LNCaP clone FGC (cell line): Measurements from ENCODE around the gene DMRTC2.
A peak's percentile ranks its signal among the peaks of the same experiment; 100 is the strongest.
"Not testable (repeated sequence)": the region's sequence is repeated elsewhere in the genome, so short reads cannot be mapped to it uniquely, and the experiment has no call there.

Source experiments
- DNase-seq: peaks from one replicate; pipeline ENCODE4 v3.0.0-alpha.2; 2011; ENCODE audit warnings: low read depth
- H3K4me3 ChIP-seq: 2 replicates; pipeline ENCODE4 v1.5.1; 2011; ENCODE audit warnings: mild to moderate bottlenecking, low read depth, low read length, control low read depth
- CTCF ChIP-seq: IDR thresholded peaks from 2 replicates; pipeline ENCODE4 v1.5.1; 2012; ENCODE audit warnings: mild to moderate bottlenecking; ENCODE audit not compliant: control insufficient read depth, insufficient read depth; ENCODE audit errors: extremely low read depth

DMRTC2 gene

GRCh38 chr19:41872775-41873647, 28.2 kb downstream of the DMRTC2 start:
- DNase-seq = peak; percentile 31
- H3K4me3 ChIP-seq = no peak overlapping the region
- peak; percentile 73 for TF ChIP-seq CTCF

- not testable (repeated sequence) for DNase-seq, H3K4me3 ChIP-seq
These were observed 31.1 kb downstream of the DMRTC2 start for GRCh38 chr19:41875973-41876372.

- no peak within 1 kb of the TSS for H3K4me3 ChIP-seq
- no peak for DNase-seq
- TF ChIP-seq CTCF = no peak
These were observed 32.3 kb downstream of the DMRTC2 start, which contains the start of gene CD79A for GRCh38 chr19:41876847-41877832. Gene CD79A, plus strand, starts transcription at chr19:41877279. Its CDS starts 26 bp downstream, at chr19:41877305.

GRCh38 chr19:41877916-41878905, 33.4 kb downstream of the DMRTC2 start:
- TF ChIP-seq CTCF = no peak
- H3K4me3 ChIP-seq = no peak overlapping the region
- no peak for DNase-seq

- no peak overlapping the region for H3K4me3 ChIP-seq
- no peak for TF ChIP-seq CTCF
- DNase-seq = no peak
These were observed 34.2 kb downstream of the DMRTC2 start for GRCh38 chr19:41879080-41879479.

GRCh38 chr19:41879670-41880328, 35.0 kb downstream of the DMRTC2 start:
- DNase-seq = no peak
- H3K4me3 ChIP-seq = no peak overlapping the region
- TF ChIP-seq CTCF = no peak
